ENCODE results near the gene SLC49A4. TPM values are rescaled to one million over a fixed set of nuclear protein-coding genes. Genes with fewer than 3 reads are reported as not detected.
A peak's percentile ranks its signal among the peaks of the same experiment; 100 is the strongest.

The SLC49A4 gene
- total and polyA plus RNA-seq, 11 donors, result 5.6 to 25.4 (median 14.4) TPM

DNA sequence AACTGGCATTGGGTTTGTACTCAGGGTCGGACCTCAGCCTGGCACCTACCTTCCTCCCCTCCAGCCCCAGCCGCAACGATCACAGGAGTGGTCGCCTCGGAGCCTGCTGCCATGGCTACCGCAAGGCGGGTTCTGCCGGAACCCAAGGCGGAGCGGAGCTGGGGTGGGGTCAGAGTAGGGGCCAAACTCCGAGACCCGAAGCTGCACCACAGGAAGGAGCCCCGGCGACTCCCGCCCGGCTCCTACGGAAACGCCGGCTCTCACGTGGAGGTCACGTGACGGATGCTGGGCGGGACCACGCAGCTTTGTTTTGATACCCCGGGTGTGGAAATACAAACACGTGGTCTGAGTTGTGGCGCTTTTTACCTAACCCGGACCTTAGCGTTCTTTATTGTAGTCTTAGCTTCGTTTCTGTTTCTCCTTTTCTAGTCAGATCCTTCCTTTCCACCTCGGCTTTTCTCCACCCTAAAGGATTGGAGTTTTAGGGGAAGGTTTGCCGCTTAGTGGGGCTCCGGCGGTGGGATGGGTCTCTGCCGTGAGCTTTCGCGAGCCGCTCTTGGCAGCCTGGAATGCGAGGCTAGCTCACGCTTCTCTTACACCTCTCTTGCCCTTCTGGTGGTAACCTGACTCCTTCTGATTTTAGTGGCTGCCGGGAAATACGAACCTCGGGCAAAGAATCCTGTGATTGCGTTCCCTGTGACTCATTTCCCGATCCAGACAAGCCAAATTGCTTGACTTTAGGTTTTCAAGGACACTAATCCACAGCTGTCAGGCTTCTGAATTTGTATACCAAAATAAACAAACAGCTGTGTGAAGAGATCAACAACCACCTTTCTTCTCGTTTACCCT lies 1.1 kb upstream of the SLC49A4 start, which contains the start of gene HSPBAP1:
TSS of gene HSPBAP1 (minus strand) at position 264 of the 849 bp plus-strand sequence. CDS start at position 113, 151 bp downstream.
- Histone ChIP-seq H3K27ac (peak within 1 kb of the TSS; percentile 88 to 96 (median 95)), H3K36me3 (no peaks in the 10 kb centered on the region), H3K4me1 (peaks cover 0 to 75% (median 12%) of the 10 kb centered on the region in 12 donors), H3K27me3 (no peaks in the 10 kb centered on the region), H3K9me3 (no peaks in the 10 kb centered on the region), H3K4me3 (peak within 1 kb of the TSS; percentile 68 to 92 (median 82))
- WGBS, 4 donors, result 0 to 1% (median 0%) methylated on average over 29 to 46 of the region's 46 CpGs
- no peak for TF ChIP-seq CTCF (IDR thresholded peaks at IDR 0.05)
- peak in 1 of 2 donors; percentile 54 for TF ChIP-seq POLR2A (IDR thresholded peaks at IDR 0.05)
- intact Hi-C loops (cut with DNase I), result loop anchor here in 2 of 10 donors (5.0 kb wide), 1 partner anchor 111 kb away; the partner anchor contains the start of gene PARP14 (in 2 of the 2)
- ATAC-seq, result peak; percentile 76 to 90 (median 80)
- peak; percentile 93 to 96 (median 94) for DNase-seq

DNA sequence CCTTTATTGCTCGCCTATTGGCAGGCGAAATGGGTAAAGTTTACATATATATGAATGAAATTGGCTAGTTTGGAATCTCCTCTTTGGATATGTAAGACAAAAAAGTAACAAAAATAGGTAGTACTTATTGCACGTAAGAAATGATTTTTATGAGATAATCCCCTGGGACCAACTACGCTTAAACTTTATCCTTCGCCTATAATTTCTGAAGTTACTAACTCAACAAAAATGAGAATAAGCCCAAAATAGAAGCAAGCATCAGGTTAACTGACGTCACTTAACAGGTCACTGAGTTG lies 438 bp upstream of the SLC49A4 start:
- H3K4me3 ChIP-seq, result peak overlapping the region; percentile 68 to 92 (median 82)
- peaks cover 0 to 69% (median 12%) of the 10 kb centered on the region in 12 donors for H3K4me1 ChIP-seq
- WGBS, 4 donors, result 0 to 2% (median 0%) methylated on average over 6 of the region's 6 CpGs
- H3K9me3 ChIP-seq, result no peaks in the 10 kb centered on the region
- ATAC-seq, result no peak
- DNase-seq, result no peak
- no peaks in the 10 kb centered on the region for H3K36me3 ChIP-seq
- peak overlapping the region; percentile 88 to 96 (median 95) for H3K27ac ChIP-seq
- intact Hi-C loops (cut with DNase I), result loop anchor here in 2 of 10 donors (5.0 kb wide), 1 partner anchor 112 kb away; the partner anchor contains the start of gene PARP14 (in 2 of the 2)
- H3K27me3 ChIP-seq, result no peaks in the 10 kb centered on the region
- TF ChIP-seq CTCF (IDR thresholded peaks at IDR 0.05), result no peak
- no peak for TF ChIP-seq POLR2A (IDR thresholded peaks at IDR 0.05)

- no peak for TF ChIP-seq CTCF (IDR thresholded peaks at IDR 0.05)
- no peak for TF ChIP-seq POLR2A (IDR thresholded peaks at IDR 0.05)
- no peak for DNase-seq
Measured at GRCh38 chr3:122795674-122796195, 866 bp downstream of the SLC49A4 start.

GRCh38 chr3:122797291-122797690 lies 2.4 kb downstream of the SLC49A4 start:
- TF ChIP-seq POLR2A (IDR thresholded peaks at IDR 0.05) (no peak), CTCF (IDR thresholded peaks at IDR 0.05) (no peak)
- Histone ChIP-seq H3K27ac (peak overlapping the region in 1 of 12 donors; percentile 18), H3K36me3 (no peaks in the 10 kb centered on the region), H3K9me3 (no peaks in the 10 kb centered on the region), H3K4me1 (peaks cover 0 to 55% (median 12%) of the 10 kb centered on the region in 12 donors), H3K27me3 (no peaks in the 10 kb centered on the region), H3K4me3 (no peak overlapping the region)
- intact Hi-C loops (cut with DNase I), result no loop called here
- ATAC-seq (no peak), DNase-seq (no peak)
- WGBS, 4 donors, result 83 to 88% (median 86%) methylated on average over 3 of the region's 3 CpGs

More at GRCh38 chr3:122795674-122796195, 866 bp downstream of the SLC49A4 start:
- 35 to 37% (median 36%) methylated on average over 11 of the region's 11 CpGs for WGBS, 4 donors
- no peaks in the 10 kb centered on the region for H3K9me3 ChIP-seq
- peak overlapping the region; percentile 68 to 92 (median 82) for H3K4me3 ChIP-seq
- no peaks in the 10 kb centered on the region for H3K27me3 ChIP-seq
- intact Hi-C loops (cut with DNase I), result no loop called here
- peaks cover 0 to 66% (median 12%) of the 10 kb centered on the region in 12 donors for H3K4me1 ChIP-seq
- no peak for ATAC-seq
- no peaks in the 10 kb centered on the region for H3K36me3 ChIP-seq
- peak overlapping the region in 11 of 12 donors; percentile 90 to 96 (median 95) for H3K27ac ChIP-seq

All from heart left ventricle (tissue), 16 donors.